DMS 273 treated with DMSO at 0.1 percent for 48 hours (cell line): ENCODE results near the gene CFAP299.

Experiments used
- DNase-seq: peaks from one replicate; lab custom pipeline; 2025; lab: John Stamatoyannopoulos, UW

CFAP299 gene

GRCh38 chr4:80839281-80839680, 503.8 kb downstream of the CFAP299 start:
- no peak for DNase-seq

DNA sequence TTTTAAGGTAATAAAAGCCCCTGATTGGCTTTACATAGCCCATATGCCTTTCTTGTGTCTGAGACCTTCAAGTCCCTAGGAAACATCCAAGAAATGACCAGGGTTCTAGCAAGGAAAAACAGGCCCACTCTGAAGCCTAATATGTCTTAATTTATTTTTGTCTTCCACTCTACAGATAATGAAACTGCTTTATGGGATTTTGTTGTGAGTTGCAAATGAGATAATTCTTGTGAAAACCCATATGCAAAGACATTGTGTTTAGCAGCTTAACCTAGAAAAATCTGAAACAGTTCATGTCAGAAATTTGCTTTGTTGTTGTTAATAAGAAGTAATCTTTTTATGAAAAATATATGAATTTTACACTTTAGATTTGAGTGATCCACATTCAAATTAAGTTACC, 504.3 kb downstream of the CFAP299 start:
- no peak for DNase-seq

- no peak for DNase-seq
These were observed 504.9 kb downstream of the CFAP299 start for GRCh38 chr4:80840396-80840795.

- DNase-seq, result no peak
These were observed 506.2 kb downstream of the CFAP299 start for GRCh38 chr4:80841587-80842281.

- no peak for DNase-seq
These were observed 510.7 kb downstream of the CFAP299 start for GRCh38 chr4:80846210-80846609.

DNA sequence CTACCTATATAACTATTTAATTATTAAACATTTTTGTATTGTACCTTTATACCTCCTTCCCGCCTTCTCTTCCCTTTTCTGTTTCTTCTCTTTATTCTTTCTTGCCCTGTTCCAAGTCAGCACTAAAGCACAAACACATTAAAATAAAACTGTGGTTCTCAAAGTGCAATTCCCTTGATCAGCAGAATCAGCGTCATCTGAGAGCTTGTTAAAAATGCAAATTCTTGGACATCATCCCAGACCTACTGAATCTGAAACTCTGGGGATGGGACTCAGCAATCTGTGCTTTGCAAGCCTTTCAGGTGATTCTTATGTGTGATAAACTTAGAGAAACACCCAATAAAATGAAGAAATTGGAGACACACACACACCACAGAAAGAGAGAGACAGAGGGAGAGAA, 516.5 kb downstream of the CFAP299 start:
- no peak for DNase-seq

GRCh38 chr4:80873571-80873970, 538.0 kb downstream of the CFAP299 start:
- DNase-seq, result no peak

- DNase-seq, result no peak
These were observed 539.4 kb downstream of the CFAP299 start for GRCh38 chr4:80874979-80875378.

DNA sequence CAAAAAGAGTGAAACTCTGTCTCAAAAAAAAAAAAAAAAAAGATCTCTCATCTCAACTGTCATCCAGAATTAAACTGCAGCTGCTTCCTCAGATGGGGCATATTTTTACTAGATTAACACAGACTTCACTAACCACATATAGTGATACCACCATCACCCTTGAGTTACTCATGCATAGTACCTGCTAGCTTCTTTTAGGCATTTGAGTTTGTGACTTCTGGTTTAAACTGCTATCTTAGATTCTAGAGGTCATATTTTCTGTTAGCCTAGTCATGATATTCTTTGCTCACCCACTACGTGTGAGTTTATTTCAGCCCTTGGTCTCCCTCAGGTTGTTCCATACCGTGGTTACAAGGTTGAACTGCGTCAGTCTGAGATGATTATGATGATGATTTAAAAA, 540.1 kb downstream of the CFAP299 start:
- no peak for DNase-seq

- no peak for DNase-seq
These were observed 541.3 kb downstream of the CFAP299 start for GRCh38 chr4:80876810-80877209.

- DNase-seq, result no peak
These were observed 542.7 kb downstream of the CFAP299 start for GRCh38 chr4:80878218-80878617.

- no peak for DNase-seq
These were observed 562.2 kb downstream of the CFAP299 start for GRCh38 chr4:80897537-80898303.

GRCh38 chr4:80900908-80901307, 565.4 kb downstream of the CFAP299 start:
- no peak for DNase-seq

DNA sequence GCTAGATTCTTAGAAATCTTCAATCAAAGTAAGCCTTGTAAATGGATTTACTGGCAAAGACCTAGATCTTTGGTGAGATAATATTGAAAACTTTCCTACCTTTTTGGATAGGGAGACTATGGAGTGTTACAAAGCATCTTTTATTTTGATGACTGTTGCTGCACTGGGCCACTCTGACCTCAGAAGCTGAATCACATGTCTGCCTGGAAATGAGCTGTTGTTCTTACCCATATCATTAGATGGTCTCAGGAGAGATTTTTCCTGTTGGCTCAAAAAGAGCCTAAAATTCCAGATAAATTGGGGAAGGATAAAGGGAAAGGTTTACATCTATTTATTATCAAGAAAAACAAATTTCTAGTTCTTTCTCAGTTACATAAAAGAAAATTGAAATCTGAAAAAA, 567.5 kb downstream of the CFAP299 start:
- no peak for DNase-seq

GRCh38 chr4:80909938-80910337, 574.4 kb downstream of the CFAP299 start:
- DNase-seq, result no peak

DNA sequence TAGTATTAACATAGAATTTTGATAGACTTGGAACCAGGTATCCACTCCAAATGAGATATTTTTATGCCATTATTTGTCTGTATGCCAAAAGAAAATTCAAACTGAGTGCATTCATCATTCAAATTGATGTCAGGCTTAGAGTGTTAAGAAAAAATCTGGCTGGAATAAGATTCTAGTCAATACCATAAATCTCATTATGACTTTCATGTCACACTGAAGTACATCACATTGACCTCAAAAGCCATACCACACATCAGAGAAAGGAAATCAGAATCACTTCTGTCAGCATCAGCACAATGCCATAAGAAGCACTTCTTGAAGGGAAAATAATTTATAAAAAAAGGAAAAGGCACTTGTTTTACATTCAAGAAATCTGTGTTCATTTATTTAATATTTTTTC, 575.9 kb downstream of the CFAP299 start:
- no peak for DNase-seq

DNA sequence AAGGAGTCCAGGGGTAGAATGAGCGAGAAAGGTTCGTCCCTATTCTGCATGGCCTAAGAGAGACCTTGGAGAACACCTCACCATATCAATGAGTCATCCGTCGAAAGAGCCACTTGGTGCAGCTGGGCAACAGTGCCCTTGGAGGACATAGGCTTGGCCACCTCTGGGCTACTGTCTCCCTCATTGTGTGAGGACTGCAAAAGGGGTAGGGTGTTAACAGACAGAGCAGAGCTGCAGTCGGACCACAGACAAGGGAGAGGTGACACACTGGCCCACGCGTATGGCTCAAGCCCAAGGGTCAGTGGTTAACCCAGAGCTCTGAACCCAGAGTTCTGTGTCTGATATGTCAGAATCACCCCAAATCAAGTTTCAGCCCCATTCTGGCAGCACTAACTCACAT, 576.8 kb downstream of the CFAP299 start:
- no peak for DNase-seq

GRCh38 chr4:80913381-80913780, 577.9 kb downstream of the CFAP299 start:
- DNase-seq, result no peak

DNA sequence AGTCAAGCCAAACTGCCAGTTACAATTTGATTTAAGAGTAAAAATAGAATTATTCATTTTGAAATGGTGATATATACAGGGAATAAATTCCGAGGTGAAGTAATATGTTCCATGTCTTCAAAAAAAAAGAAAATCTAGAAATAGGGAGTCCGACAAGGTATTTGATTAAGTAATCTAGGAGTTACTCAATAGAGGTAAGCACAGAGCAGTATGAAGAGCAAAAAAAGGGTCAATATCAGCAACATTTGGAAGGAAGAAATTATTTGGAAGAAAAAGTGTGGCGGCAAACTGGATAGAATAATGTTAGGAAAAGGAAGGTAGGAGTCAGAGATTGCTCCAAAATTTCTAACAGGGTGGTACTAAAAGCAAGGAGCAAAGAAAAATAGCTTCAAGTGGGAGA, 581.2 kb downstream of the CFAP299 start:
- no peak for DNase-seq

DNA sequence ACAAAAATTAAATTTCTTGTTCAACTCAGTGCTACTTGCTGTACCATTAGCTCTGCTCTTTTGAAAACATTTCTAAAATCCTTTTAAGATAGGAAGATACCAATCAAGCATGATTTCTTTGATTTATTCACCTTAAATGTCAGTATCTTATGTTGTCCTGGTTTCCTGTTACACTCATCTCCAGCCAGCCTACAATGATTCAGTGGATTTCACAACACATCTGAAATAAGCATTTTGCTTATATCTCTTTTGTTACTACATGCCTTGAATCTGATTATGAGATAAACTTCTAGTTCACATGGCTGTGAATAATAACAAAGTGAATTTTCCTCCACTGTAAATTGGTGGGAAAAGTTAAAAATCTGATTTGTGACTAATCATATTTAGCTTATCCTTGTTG, 582.5 kb downstream of the CFAP299 start:
- no peak for DNase-seq

- DNase-seq, result no peak
These were observed 585.9 kb downstream of the CFAP299 start for GRCh38 chr4:80921441-80921840.

DNA sequence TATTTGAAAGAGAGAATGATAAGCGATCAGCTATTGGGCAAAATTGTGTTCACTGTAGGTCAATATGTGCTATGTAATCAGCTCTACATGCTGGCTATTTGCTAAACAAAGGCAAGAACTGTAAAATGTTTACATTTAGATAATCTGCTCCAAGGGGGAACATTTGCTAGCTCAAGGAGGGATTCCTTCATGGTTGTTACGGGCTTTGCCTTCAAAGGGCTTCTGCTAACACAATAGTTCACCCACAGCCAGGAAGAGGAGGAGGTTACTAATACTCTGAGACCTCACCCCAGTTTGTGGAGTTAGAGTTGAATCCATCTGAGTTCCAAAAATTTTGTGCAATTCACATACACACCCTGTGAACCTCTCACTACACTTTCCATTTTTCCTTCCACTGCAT, 587.4 kb downstream of the CFAP299 start:
- no peak for DNase-seq

- no peak for DNase-seq
These were observed 589.8 kb downstream of the CFAP299 start for GRCh38 chr4:80925293-80925692.

DNA sequence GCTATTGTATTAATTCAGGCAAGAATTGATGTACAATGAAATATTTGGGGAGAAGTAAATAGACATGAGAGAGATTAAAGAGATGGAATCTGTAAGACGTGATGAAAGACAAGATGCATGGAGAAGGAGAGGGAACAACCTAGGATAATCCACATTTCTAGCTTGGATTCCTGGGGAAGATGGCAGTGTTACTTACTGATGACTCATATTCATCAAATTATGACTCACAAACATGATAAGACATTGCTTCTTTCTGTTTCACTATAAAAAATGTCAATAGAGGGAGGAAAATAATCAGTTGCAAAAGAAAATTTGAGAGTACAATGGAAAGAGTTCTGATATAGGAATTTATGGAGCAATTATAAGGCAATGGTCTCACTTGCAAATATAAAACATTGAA, 590.9 kb downstream of the CFAP299 start:
- DNase-seq, result no peak
